ENCODE data around the gene PIMREG.

Gene PIMREG

DNA sequence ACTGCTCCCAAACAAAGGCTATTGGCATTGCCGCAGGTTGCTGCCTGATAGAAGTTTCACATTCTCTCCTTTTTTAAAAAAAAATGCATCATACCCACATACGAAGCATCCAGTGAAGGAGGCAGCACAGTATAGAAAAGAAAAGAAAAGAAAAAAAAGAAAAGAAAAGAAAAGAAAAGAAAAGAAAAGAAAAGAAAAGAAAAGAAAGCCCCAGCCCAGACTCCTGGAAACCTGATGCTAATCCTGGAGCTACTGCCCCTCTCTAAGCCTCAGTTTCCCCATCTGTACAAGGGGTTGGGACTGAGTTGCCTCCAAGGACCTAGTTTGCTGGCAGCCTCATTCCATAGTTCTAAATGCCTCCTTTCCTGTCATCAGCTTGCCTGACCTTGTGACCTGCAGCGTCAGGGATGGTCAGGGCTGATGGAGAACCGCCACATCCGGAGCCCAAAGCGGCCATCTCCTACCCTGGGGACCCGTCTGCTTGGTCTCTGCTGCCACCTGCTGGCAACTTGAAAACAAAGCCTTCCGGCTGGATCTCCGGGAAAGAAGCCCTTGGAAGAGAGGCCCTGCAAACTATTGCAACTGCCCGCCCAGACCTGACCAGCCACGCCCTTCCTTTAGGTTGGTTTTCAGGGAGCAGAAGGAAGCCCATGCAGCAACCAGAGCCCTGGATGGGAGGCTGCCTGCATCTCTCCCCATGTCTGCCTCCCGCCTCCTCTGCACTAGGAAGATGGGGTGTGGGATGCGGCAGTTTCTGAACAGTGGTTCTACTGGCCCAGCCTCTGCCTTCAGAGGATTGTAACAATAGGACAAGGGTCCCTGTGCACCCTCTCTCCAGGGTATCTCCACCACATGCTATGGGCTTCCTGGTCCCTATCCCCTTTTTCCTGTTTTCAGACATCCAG lies 22.3 kb upstream of the PIMREG start:
- peak; percentile 60 for TF ChIP-seq CTCF (conservative IDR thresholded peaks at IDR 0.05; ENCODE audit: low read depth, low read length)
- Histone ChIP-seq H2AFZ (ENCODE audit: low read depth) (no peak overlapping the region), H3K4me1 (ENCODE audit: low read depth, poor library complexity, severe bottlenecking) (no peaks in the 10 kb centered on the region), H3K27ac (no peak overlapping the region), H3K27me3 (ENCODE audit: insufficient read depth, low read depth) (no peaks in the 10 kb centered on the region), H3K4me3 (IDR thresholded peaks at IDR 0.05; ENCODE audit: insufficient read depth, low read depth, low read length) (no peak overlapping the region), H3K79me2 (ENCODE audit: insufficient read depth, low read depth) (no peaks in the 10 kb centered on the region), H3K9ac (no peak overlapping the region), H3K4me2 (no peak overlapping the region), H4K20me1 (ENCODE audit: insufficient read depth) (no peaks in the 10 kb centered on the region), H3K36me3 (ENCODE audit: insufficient read depth) (no peaks in the 10 kb centered on the region)

DNA sequence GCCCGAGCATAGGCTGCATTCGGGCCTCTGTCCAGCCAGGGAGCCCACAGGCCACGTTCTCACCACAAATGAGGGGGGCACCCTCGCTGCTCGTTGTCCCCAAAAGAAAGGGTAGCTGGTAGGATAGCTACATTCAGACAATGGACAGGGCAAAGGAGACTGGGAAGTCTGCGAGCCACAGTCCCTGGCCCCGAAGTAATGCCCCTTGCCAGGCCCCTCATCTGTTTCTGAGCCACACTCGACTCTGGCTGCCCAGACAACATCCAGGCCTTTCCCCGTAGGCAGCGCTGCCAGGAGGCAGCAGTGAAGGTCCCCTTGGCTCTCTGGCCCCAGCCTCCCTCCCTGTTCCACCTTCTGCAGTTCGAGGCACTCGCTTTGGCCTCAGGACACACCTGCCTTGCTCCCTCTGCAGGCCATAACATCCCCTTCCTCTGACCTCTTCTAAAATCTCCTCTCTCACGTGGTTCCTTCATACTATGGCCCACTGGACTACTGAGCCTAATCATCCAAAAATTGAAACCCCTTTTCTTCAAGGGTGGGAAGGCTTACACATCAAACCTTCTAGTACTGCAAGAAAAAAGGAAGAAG lies 21.5 kb upstream of the PIMREG start:
- Histone ChIP-seq H3K27ac (no peak overlapping the region), H3K27me3 (ENCODE audit: insufficient read depth, low read depth) (no peaks in the 10 kb centered on the region), H3K79me2 (ENCODE audit: insufficient read depth, low read depth) (no peaks in the 10 kb centered on the region), H3K4me3 (IDR thresholded peaks at IDR 0.05; ENCODE audit: insufficient read depth, low read depth, low read length) (no peak overlapping the region), H3K4me1 (ENCODE audit: low read depth, poor library complexity, severe bottlenecking) (no peaks in the 10 kb centered on the region), H3K36me3 (ENCODE audit: insufficient read depth) (no peaks in the 10 kb centered on the region), H2AFZ (ENCODE audit: low read depth) (no peak overlapping the region), H4K20me1 (ENCODE audit: insufficient read depth) (no peaks in the 10 kb centered on the region), H3K4me2 (no peak overlapping the region), H3K9ac (no peak overlapping the region)
- no peak for TF ChIP-seq CTCF (conservative IDR thresholded peaks at IDR 0.05; ENCODE audit: low read depth, low read length)

DNA sequence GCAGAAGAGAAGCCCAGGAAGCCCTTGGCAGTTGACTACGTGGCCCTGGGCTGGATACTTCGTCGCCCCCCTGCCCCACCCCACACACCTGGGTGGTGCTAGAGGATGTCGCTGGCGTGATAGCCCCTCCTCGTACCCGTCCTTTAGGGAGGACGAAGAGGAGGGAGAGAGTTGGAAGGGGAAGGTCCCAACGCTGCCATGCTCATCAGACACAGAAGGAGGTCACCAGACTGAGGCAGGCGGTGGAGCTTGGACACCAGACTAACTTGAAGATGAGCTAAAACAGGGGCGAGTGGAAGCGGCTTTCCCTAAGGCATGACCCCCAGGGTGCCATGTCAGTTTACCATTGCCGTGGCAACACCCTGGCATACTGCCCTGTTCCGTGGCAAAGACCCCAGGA lies 20.3 kb upstream of the PIMREG start:
- no peak overlapping the region for H2AFZ ChIP-seq (ENCODE audit: low read depth)
- H3K4me2 ChIP-seq: no peak overlapping the region
- H3K4me1 ChIP-seq (ENCODE audit: low read depth, poor library complexity, severe bottlenecking): no peaks in the 10 kb centered on the region
- H4K20me1 ChIP-seq (ENCODE audit: insufficient read depth): no peaks in the 10 kb centered on the region
- H3K36me3 ChIP-seq (ENCODE audit: insufficient read depth): no peaks in the 10 kb centered on the region
- TF ChIP-seq CTCF (conservative IDR thresholded peaks at IDR 0.05; ENCODE audit: low read depth, low read length): no peak
- no peak overlapping the region for H3K9ac ChIP-seq
- no peaks in the 10 kb centered on the region for H3K79me2 ChIP-seq (ENCODE audit: insufficient read depth, low read depth)
- H3K27ac ChIP-seq: no peak overlapping the region
- no peak overlapping the region for H3K4me3 ChIP-seq (IDR thresholded peaks at IDR 0.05; ENCODE audit: insufficient read depth, low read depth, low read length)
- H3K27me3 ChIP-seq (ENCODE audit: insufficient read depth, low read depth): no peaks in the 10 kb centered on the region

GRCh38 chr17:6425407-6425806 lies 18.8 kb upstream of the PIMREG start:
- Histone ChIP-seq H3K79me2 (ENCODE audit: insufficient read depth, low read depth) (no peaks in the 10 kb centered on the region), H2AFZ (ENCODE audit: low read depth) (no peak overlapping the region), H3K36me3 (ENCODE audit: insufficient read depth) (no peaks in the 10 kb centered on the region), H3K9ac (no peak overlapping the region), H3K4me3 (IDR thresholded peaks at IDR 0.05; ENCODE audit: insufficient read depth, low read depth, low read length) (no peak overlapping the region), H4K20me1 (ENCODE audit: insufficient read depth) (no peaks in the 10 kb centered on the region), H3K27me3 (ENCODE audit: insufficient read depth, low read depth) (no peaks in the 10 kb centered on the region), H3K4me1 (ENCODE audit: low read depth, poor library complexity, severe bottlenecking) (no peaks in the 10 kb centered on the region), H3K4me2 (no peak overlapping the region), H3K27ac (no peak overlapping the region)
- TF ChIP-seq CTCF (conservative IDR thresholded peaks at IDR 0.05; ENCODE audit: low read depth, low read length): no peak
